ENCODE measurements around the gene PPP1R16B.

Gene PPP1R16B

GRCh38 chr20:38805502-38805957 is at the start of gene PPP1R16B:
Gene PPP1R16B (plus strand): TSS chr20:38805697. CDS start chr20:38835926, 30,229 bp downstream.
- DNase-seq = peak; percentile 83 to 84

GRCh38 chr20:38757145-38757775 is 48.2 kb upstream of the PPP1R16B start:
- DNase-seq = no peak

- DNase-seq = no peak
Observed at GRCh38 chr20:38759106-38759505, 46.4 kb upstream of the PPP1R16B start.

- DNase-seq = no peak
Observed at GRCh38 chr20:38760978-38761377, 44.5 kb upstream of the PPP1R16B start.

GRCh38 chr20:38762174-38762573 is 43.3 kb upstream of the PPP1R16B start:
- no peak for DNase-seq

GRCh38 chr20:38763616-38764015 is 41.9 kb upstream of the PPP1R16B start:
- no peak for DNase-seq

GRCh38 chr20:38764567-38765318 is 40.8 kb upstream of the PPP1R16B start:
- DNase-seq = no peak

GRCh38 chr20:38766071-38766470 is 39.4 kb upstream of the PPP1R16B start:
- DNase-seq = no peak

- DNase-seq = no peak
Observed at GRCh38 chr20:38769376-38770295, 35.9 kb upstream of the PPP1R16B start.

- DNase-seq = no peak
Observed at GRCh38 chr20:38770546-38770945, 35.0 kb upstream of the PPP1R16B start.

GRCh38 chr20:38770970-38771369 is 34.5 kb upstream of the PPP1R16B start:
- DNase-seq = no peak

GRCh38 chr20:38771621-38772020 is 33.9 kb upstream of the PPP1R16B start:
- DNase-seq = no peak

- no peak for DNase-seq
Observed at GRCh38 chr20:38774167-38774566, 31.3 kb upstream of the PPP1R16B start.

- peak; percentile 18 to 42 for DNase-seq
Observed at GRCh38 chr20:38776363-38776762, 29.1 kb upstream of the PPP1R16B start.

GRCh38 chr20:38779247-38780097 is 26.0 kb upstream of the PPP1R16B start:
- DNase-seq = no peak

- no peak for DNase-seq
Observed at GRCh38 chr20:38782275-38782674, 23.2 kb upstream of the PPP1R16B start.

GRCh38 chr20:38787870-38788269 is 17.6 kb upstream of the PPP1R16B start:
- no peak for DNase-seq

- no peak for DNase-seq
Observed at GRCh38 chr20:38789503-38790199, 15.8 kb upstream of the PPP1R16B start.

- peak; percentile 53 to 71 for DNase-seq
Observed at GRCh38 chr20:38790200-38791053, 15.1 kb upstream of the PPP1R16B start.

- DNase-seq = no peak
Observed at GRCh38 chr20:38791291-38791690, 14.2 kb upstream of the PPP1R16B start.

GRCh38 chr20:38791940-38792339 is 13.6 kb upstream of the PPP1R16B start:
- no peak for DNase-seq

Data from CD4-positive, alpha-beta T cell treated with Interleukin-4 for 1 hour (primary cell).